UCSD-AML1 (cell line): ENCODE data around the gene MYH9.

Experiments
- DNase-seq: peaks from one replicate; lab custom pipeline; 2025; ENCODE audit not compliant: unreplicated experiment; lab: John Stamatoyannopoulos, UW

The MYH9 gene

DNA sequence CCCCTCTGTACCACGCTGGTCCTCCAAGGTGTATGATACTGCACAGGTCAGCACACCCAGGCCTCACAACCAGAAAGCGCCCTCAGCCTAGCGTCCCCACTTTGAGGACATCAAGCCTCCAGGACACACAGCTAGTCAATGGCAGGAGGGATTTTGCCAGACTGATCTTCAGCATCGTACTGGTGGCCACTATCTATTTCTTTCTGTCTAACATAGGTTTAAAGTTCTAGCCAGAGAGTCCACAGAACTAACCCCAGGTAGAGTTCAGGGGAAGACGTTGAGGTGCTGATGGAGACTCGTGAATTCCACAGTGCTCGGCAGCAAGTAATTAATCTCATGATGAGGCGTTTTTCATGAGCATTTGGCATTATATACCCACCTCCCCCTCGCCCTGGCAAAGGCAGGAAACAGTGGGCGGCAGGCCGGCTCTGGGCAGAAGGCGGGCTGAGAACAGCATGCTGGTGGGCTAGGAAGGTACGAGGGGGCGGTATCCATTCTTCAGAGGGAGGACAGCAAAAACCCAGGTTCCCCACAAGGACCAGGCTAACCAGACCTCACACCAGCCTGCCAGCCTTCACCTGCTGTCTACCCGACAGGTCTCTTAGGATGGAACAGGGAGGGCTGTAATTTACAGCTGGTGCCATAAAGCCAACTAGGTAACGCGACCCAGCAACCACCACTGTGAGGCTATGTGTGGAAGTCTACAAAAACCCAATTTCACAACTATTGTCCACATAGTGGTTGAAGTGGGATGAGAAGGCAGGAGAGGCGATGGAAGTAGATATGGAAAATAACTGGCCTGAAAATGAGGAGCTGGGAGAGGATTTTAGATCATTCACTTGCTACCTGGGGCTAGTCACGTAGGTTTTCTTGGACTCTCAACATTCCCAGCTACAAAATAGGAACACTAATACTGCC is 18.5 kb downstream of the MYH9 start:
- DNase-seq: no peak

DNA sequence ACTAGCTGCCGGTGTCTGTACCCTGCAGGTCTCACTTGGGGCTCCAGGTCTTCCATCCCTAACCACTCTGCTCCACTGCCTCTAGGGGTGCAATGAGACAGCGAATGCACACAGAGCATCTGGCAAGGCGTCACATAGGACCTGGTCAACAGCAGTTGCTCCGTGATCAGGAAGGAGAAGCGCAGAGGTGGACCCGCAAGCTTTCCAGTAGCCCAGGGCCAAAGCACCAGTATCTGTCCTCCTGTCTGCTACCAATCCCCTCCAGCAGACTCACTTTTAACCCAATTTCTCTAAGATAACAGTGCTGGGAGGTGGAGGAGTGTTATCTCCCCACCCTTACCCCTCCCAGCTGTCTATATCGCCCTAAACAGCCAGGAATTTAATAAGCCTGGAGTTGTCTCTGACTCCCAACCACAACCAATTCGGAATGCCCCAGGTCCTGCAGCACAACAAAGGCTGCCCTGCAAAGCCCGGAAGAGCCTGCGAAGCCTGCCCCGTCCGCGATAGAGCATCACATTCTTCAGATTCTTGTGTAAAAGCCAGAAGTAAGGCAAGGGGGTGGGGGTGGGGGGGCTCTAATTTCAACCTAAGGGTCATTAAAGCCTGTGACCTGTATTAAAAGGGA is 19.3 kb downstream of the MYH9 start:
- DNase-seq: no peak

DNA sequence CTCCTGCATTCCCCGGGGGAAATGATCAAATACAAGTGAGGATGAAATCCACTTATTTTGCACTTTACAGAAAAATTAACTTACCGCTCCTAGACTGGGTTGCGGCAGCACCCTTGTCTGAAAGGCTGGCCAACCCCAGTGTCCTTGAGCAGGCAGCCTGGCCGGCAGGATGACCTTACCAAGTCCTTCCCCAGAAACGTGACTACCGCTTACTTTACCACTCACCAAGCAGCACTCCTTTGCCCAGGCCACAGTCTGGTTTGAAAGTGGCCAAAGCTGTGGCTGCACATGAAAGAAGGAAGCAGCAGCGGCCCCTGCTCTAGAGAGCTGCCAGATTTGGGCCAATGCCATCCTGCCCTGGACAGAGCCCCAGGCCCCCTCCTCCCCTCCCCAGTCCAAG is 20.3 kb downstream of the MYH9 start:
- no peak for DNase-seq

DNA sequence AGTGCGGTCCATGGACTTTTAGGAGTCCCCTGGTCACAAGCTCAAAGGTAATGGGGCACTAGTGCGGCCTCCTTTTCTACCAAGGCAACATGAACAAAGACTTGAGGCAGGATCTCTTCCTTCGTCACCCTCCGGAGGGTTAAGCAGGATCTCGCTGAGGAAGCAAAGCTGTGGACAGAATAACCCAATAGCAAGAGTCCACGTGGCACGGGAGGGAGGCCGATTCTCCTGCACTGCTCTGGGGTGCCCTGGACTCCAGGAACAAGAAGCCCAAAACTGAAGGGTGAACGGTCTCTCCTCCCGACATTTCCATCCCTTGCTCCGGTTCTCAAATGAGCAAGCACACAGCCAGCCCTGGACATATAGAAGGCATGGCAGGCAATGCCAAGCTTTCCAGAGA is 20.7 kb downstream of the MYH9 start:
- no peak for DNase-seq

DNA sequence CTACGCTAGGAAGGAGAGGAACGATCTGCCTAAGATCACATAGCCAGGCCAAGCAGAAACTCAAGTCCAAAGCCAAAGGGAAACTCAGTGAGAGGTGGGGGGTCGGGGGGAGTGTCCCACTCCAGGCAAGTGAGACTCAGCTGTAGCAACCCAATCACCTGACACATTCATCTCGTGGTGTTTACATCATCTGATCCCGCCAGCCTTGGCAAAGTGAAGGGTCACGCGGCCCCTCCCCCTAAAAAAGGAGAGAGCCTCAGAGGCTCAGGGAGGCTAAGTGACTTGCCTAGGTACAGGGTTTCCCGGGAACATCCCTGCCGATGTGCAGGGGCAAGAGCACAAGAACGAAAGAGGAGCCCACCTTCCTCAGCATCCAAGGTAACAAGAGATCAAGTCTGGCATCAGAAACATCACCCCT is 21.5 kb downstream of the MYH9 start:
- DNase-seq: no peak

DNA sequence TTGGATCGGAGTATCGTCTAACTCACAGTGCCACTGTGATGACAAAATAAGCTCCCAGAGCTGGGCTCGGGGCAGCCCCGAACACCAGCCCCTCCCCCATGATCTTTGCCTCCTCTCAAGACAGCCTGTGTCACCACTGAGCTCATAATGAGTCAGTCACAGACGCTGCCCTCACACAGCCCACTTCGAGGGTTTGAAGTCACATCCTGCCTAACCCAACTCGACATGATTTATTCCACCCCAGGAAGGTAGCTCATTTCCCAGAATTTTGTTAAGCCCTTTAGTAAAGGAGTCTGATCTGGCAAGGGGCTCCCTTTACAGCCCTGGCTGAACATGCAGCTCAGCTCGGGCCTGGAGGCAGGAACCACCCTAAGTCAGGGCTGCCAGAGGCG is 22.8 kb downstream of the MYH9 start:
- DNase-seq: peak; percentile 67

DNA sequence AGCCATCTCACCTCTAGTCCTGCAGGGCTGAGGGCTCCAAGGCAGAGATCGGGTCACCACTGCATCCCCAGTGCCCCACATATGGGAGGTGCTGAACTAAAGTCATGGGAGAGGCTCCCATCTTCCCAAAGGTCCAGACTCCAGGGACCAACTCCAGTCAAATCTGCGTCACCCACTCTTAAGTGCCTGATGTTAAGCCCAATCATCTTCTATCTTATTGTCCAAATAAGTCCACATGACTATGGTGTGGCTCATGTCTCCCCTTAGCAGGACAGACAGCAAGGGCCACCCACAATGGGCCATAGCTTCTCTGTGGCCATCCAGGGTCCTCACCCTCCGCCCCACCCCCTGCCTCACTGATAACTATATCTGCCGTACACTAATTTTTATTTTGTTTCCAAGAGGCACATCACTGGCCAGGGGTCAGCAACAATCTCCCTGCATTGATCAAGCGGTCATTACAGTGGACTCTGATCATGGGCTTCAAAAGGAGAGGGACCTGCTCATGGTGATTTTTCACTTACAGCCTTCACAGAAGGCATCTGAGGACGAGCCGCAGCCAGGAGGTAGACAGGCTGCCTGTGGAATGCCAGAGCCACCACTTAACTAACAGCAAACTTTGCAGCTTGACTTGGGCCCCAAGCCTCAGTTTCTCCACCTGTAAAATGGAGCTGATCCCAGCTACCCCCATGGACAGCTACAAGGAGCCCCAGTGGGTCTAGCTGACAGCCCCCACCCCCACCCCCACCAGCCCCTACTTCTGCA is 23.3 kb downstream of the MYH9 start:
- no peak for DNase-seq

DNA sequence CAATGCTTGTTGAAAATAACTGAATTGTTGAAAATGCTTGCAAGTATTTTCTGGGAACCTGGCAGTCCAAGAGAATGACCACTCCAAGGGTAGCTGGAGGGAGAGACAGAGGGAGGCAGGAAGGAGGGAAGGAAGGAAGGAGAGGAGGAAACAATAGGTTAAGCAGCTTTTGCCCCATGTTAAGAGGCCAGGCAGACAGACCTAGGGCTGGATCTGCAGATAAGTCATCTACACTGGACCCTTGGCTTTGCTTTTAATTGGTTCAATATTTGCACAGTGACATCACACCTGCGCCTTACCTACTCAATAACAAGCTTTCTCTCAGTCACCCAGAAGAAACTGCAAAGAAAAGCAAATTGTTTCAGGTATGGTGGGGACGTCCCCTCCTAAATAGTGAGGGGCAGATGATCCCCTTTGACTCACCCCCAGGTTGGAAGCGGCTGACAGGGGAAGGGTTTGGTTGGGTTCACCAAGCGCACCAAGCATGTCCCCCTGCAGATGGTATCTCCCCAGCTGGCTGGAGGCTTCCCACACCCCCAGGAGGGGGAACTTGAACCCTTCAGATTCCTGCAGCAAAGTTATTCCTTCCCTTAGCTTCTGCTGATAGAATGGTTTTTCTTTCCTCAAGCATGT is 24.3 kb downstream of the MYH9 start:
- DNase-seq: no peak

DNA sequence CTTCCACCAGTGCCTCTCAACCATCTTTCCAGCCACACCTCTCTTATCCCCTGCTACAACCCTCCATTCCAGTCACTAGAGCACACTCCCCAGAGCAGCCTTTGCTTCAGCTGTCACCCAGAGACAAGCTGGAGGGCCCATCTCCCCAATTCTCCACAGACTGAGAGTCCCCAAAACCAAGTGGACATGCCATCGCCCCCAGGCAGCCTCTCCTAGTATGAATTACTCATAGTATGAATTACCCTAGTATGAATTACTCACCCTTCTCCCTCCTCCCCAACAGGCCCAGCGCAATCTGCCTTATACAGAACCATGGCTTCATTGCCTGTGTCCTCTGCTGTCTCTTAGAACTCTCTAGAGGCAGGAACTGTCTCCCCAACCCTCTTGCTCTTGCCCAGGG is 24.8 kb downstream of the MYH9 start:
- DNase-seq: no peak

DNA sequence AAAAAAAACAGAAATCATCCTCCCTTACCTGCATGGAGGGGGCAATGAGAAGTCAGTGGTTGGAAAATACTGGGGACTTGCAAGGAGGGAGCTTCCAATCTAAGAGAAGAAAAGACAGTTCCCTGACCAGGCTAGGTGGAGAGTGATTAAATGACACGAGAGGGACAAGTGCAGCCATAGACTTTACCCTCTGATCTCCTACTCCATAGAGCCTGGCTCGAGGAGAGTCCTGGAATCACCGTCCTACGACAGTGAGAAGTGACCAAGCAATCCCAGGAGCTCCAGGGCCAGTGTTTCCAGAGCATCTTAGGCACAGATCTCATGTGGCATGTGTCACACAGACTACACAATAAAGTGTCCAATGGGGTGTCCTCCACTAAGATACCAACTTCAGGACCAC is 25.7 kb downstream of the MYH9 start:
- no peak for DNase-seq

DNA sequence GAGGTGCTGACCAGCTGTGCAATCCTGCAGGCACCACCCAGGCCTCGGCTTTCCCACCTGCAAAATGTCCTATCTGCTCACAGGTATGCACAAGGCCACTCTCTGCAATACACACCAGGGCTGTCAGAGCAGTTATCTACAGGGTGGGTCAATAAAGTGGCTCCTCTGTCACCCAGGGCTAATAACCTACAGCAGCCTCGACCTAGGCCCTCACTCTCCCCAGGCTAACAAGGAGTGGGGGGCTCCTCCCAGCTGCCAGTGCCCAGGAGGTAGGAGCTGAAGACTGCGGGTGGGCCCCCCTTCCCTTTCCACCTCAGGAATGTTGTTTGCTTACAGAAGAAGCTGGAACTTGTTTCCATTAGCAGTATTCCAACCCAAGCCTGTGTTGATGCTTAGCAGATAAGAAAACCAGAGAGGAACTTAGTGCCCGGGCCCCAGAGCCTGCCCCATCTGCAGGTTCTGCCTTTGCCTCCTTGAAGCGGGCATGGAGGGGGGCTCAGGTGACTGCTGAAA is 26.8 kb downstream of the MYH9 start:
- DNase-seq: no peak

DNA sequence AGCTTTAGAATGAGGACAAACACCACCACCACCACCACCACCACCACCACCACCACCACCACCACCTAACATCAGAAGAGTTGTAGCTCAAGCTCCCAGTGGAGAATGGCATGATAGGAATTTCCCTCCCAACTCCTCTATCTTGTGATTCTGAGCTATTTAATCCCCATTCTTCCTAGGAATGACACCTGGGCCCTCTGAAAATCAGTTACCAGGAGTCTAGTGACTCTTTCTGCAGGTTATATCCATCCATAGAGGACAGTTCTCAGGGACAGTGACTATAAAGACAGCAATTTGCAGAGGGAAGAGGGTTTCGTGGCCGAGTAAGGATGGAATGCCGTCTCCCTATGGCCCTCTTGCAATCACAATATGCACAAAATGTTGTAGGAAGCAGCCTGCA is 27.8 kb downstream of the MYH9 start:
- no peak for DNase-seq

DNA sequence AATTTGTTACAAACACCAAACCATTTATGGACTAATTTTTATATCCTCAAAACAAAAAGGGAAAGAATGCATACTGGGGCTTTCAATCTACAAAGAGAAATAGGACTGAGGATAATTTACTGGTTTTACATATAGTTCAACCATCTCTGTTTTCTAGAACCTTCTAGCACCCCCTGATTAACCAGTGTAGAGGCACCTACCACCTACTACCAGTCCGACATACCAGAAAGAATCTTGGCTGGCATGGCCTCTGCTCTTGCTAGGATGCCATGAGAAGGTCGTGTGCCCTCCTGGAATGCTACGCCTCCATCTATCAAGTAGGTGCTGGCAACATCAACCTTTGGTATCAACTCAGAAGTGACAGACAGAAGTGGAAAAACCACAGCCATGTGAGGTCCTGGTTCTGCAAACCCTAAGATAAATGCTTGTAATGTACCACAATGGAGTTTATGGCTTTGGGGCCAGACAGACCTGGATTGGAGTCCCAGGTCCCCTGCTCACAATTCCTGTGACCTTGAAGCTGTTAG is 28.2 kb downstream of the MYH9 start:
- no peak for DNase-seq

DNA sequence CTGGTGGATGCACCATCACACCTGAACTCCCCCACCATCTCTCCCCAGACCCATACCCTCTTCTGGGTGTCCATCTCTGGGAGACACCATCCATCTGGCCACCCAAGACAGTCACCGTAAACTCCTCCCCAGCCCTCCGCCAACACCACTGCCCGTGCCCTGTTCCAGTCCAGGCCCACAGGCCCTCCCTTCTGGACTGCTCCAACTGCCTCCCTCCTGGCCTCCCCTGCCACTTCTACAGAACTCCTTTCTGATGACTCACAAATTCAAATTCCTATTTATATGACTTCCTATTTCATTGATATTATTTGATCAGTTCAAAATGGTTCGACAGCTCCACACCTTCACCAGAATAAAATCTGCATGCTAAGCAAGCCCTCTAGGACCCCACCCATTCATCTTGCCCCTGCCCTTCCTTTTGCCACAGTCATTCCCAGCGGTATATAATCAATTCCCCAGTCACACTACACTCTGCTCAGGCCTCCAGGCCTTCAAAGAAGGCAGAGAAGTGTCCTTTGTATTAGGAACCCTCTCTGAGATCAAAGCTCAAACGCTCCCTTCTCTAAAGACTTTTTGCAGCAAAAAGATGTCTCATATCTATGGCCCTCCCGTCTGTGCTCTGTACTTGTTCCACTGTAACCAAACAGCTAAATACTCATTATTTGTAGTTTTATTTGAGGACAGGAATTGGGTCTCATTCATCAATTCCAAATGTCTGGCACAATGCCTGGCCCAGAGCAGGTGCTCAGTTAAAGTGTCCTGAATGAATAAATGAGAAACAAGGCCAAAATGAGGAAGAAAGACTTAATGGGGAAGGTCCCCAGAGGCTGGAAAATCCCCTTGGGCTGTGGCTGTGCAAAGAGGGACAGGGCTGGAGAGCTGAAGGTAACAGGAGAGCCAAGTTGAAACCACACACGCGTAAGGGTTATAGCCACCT is 29.0 kb downstream of the MYH9 start:
- peak; percentile 32 for DNase-seq

DNA sequence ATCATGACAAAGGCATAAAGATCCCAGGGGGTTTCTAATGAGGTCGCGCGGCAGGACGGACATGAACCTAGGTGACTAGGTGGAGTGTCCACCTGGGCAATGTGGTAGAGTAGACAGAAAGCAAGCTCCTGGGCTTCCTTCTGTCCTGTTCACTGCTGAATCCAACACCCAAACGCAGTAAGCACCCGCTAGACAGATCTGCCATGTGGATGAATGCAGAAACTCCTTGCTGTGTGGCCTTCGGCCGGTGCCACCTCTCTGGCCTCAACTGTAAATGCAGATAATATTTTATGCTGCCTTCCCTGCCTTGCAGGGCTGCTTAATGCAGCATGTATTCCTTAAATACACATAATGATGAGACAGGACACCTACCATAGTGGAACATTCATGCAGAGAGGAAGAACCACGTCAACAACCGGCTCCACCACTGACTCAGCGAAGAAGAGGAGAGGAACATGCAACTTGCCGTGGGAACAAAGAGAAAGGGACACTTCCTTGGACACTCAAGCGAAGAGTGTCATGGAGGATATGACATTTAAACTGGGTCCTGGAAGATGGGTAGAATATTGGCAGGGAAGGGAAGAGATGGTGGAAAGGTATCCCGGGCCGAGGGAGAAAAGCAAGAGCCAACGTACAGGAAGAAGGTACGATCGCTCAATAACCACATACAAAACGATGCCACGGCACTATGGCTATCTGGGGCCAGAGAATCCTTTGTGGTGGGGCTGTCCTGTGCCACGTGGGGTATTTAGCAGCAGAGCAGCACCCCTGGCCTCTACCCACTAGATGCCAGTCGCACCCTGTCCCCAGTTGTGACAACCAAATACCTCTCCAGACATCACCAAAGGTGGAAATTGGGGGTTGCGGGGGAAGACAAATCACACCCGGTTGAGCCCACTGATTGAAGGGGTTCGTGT is 30.8 kb downstream of the MYH9 start:
- no peak for DNase-seq

DNA sequence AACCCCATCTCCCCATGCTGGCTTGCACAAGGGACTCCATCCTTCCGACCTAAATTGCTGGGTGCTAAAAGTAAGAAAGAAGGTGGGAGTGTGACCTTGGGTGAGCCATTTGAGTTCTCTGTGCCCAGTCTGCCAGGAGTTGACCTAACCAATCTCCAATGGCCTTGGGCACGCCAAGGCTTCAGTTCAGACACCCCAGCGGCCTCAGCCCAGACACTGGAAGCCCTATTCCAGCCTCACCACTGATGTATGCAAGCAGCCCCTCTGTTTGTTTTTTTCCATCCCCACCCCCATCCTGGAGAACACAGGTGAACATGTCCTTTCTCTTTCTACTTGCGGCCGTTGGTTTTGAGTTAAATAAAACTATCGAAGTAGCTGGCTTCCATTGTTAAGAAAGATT is 31.9 kb downstream of the MYH9 start:
- no peak for DNase-seq

DNA sequence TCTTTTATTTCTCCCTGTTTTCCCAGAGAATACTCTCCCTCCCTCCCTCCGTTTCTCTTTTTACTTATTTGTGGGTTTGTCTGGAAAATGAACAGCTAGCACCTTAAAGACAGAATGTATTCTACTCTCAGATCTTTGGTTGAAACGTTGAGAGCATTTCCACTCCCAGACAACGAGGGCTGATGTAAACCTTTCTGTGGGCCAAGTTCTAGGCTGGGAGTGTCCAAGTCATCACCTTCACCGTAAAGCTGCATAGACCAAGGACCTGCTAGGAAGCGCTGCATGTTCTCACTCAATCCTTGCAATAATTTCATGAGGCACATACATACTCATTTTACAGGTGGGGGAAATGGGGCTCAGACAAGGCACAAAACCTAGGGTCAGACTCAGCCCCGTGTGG is 32.4 kb downstream of the MYH9 start:
- DNase-seq: no peak

DNA sequence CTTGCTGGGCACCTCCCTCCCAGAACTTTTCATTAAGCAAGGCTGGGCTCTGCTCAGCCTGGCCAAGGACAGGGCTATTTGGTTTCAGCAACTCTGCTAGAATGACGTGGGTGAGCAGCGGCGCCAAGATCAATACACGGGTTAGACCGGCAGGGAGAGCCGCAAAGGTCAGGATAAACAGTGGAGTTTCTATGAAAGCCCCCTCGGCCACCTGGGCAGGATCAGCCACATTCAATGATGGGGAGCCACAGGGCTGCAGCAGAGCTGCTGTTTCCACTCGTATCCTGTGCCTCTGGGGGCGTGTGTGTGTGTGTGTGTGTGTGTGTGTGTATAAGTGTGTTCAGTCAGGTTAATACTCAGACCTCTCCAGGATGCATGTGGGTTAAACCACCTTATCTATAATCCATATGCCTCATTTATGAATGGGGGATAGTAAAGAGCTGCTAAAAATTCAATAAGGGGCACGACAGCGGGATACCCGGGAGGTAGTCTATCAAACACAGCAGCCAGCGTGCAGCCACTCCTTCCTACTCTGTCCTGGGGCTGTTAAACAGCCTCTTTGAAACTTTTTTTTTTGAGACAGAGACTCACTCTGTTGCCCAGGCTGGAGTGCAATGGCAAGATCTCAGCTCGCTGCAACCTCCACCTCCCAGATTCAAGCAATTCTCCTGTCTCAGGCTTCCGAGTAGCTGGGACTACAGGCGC is 34.8 kb downstream of the MYH9 start:
- no peak for DNase-seq
